ENCODE measurements around the gene TESK2.

The TESK2 gene

DNA sequence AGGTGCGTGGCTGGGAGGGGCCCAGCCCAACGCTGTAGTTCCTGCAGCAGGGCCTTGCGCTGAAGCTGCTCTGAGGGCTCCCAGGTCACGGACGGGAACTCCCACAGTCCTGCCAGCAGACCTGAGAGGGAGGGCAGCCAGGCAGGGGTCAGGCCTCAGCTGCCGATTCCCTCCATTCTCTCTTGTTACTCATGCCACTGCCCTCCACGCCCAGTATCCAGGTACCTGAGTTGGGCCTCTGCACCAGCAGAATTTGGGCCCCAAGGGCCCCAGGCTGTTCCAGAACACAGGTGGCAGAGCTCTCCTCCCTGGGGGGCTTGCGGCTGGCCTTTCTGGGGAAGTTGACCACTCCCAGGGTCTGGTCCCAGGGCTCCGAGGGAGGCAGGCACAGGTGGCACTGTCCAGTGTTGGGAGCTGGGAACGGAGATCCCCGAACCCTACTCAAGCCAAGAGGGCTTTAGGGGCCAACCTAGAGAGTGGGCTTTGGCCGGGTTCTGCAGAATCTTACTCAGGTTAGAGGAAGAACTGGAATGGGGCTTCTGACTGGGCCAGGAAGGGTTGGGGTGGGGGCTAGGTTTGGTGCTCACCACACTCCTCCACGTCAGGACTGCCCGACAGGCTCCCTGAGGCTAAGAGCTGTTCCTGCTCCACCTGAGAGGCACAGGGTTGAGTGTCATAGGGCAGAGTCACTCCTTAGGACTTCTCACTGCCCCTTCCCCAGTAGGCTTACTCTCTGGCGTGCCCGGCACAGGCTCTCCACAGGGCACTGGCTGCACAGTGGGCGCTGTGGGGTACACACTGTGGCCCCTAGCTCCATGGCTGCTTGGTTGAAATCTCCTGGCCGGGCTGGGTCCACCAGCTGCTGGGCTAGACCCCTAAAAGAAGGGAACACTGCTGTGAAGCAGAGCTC lies 159.3 kb downstream of the TESK2 start:
- DNase-seq, result no peak

DNA sequence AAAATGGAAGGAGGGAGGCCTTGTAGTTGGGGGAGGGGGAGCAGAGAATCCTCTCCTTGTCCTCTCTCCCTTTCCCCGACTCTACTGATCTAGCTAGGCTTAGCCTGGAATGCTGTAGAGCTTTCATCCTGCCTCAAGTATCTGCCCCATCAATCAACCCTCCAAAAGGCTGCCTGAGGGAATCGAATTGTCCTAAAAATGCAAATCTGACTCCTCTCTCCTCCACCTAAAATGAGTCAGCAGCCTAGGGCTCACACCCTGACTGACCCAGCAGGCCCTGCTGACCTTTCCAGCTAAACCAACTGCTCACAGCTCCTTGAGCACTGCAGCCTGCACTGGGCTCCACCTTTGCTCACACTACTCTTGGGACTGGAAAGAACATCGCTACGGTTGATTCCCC lies 161.5 kb downstream of the TESK2 start:
- no peak for DNase-seq

DNA sequence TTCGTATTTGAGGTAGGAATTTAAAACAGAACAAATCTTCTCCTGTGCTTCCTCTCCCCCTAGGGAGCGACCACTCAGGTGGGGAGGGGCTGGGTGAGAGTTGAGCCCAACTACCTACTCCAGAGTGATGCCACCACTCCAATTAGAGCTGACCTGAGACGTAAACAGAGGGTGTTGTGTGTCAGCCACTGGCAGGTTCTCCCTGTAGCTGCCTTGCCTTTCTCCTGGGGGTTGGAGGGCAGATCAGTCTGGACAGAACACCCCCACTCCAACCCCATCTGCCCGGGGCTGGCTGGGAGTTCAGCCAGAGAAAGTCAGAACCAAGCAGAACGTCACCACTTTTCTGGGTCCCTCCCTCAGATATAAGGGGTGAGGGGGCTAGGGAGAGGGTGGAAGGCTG lies 162.3 kb downstream of the TESK2 start:
- DNase-seq, result no peak

DNA sequence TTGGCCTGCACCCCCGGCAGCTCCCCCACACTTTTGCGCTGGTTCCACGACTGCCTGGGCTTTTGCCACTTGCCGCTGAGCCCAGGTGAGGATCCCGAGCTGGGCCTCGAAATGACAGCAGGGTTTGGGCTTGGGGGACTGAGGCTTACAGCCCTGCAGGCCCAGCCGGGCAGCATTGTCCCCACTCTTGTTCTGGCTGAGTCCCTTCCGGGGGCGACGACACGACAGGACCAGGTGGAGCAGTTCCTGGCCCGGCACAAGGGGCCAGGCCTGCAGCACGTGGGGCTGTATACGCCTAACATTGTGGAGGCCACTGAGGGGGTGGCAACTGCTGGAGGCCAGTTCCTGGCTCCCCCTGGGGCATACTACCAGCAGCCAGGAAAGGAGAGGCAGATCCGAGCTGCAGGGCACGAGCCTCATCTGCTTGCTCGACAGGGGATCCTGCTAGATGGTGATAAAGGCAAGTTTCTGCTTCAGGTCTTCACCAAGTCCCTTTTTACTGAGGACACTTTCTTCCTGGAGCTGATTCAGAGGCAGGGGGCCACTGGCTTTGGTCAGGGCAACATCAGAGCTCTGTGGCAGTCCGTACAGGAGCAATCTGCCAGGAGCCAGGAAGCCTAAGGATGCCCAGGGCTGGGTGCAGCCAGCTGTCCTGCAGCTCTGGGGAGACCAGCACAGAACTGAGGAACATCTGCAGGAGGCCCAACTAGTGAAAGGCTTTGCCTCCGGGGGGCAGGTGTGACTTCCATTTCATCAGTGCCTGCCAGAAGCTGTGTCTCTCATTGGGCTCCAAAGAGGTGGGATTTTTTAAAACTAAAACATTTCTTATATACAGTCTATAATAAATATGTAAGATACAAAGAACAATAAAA lies 163.1 kb downstream of the TESK2 start:
- DNase-seq, result peak; percentile 19

DNA sequence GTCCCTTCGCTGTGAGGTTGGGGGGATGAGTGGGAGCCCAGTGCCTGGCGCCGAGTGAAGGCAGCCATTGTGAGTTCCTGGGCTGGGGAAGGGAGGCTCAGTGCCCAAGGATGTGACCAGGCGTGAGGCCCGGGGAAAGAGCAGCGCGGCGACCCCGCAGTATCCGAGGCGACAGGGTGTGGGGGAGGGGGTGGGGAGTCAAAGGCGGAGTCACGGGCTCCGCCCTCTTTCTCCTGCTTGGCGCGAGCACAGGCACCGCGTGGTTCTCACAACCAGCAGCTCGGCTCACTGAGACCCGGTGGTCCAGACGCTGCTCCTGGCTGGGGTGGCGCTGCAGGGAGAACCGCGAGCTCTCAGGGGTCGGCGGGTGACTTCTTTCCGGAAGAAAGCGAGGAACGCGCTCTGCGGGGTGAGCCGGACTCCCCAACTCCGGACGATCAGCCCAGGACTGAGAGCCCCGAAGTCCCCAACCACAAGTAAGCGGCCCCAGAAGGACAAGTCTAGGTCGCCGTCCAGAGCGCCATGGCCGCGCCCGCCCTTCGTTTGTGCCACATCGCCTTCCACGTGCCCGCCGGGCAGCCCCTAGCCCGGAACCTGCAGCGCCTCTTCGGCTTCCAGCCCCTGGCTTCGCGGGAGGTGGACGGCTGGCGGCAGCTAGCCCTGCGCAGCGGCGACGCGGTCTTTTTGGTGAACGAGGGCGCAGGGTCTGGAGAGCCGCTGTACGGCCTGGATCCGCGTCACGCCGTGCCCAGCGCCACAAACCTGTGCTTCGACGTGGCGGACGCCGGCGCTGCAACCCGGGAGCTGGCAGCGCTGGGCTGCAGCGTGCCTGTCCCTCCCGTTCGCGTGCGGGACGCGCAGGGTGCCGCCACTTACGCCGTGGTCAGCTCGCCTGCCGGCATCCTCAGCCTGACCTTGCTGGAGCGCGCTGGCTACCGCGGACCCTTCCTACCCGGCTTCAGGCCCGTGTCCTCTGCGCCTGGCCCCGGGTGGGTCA lies 164.0 kb downstream of the TESK2 start, which contains the start of gene HPDL:
HPDL (plus strand) TSS at position 269 of the 997 bp plus-strand sequence; CDS start at position 523, 254 bp downstream.
- DNase-seq, result peak; percentile 74

DNA sequence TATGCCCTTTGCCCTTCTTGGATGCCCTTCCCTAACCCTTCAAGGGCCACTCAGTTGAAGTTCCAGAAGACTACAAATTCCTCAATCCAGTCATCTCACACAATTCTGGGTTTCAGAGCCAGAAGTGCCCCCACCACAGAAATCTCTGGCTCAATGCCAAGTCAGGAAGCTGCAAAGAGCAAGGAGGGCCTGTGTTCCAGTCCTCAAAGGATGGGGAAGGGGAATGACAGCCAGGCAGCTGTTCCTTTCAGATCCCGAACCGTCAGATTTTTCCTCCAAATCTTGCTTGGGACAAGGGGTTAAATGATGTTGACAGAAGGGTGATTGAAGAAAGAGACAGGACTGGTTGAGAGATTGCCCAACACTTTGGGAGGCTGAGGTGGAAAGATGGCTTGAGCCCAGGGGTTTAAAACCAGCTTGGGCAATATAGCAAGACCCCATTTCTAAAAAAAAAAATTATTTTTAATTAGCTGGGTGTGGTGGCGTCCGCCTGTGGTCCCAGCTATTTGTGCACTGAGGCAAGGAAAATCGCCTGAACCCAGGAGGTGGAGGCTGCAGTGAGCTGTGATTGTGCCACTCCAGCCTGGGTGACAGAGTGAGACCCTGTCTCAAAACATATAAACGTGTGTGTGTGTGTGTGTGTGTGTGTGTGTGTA lies 165.0 kb downstream of the TESK2 start:
- DNase-seq, result no peak

DNA sequence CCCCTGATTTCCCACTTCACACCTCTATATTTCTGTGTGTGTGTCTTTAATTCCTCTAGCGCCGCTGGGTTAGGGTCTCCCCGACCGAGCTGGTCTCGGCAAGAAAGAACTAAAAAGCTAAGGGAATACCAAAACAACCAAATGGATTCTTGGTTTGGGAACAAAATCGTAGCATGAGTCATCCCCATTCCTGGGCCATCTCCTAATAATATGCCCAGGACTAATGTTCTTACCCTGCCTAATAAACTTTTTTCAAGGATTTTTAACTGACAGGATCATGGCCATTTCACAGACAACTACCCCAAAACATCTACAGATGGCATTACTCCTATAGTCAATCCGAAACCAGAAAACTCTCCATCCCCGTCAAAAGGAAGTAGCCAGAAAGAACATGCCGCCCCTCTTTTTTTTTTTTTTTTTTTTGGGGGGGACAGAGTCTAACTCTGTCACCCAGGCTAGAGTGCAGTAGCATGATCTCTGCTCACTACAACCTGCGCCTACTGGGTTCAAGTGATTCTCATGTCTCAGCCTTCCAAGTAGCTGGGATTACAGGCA lies 168.4 kb downstream of the TESK2 start:
- no peak for DNase-seq

DNA sequence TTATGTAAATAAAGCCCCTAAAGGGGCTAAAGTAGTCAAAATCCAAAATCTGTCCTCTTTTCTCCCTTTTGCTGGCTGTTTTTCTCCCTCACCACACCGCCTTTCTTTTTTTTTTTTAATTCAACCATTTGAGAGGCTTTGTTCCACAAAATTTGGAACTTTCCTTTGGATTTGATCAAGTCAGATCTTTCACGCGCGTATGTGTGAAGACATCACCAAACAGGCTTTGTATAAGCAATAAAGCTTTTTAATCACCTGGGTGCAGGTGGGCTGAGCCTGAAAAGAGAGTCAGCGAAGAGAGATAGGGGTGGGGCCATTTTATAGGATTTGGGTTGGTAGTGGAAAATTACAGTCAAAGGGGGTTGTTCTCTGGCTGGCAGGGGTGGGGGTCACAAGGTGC lies 169.5 kb downstream of the TESK2 start:
- DNase-seq, result no peak

DNA sequence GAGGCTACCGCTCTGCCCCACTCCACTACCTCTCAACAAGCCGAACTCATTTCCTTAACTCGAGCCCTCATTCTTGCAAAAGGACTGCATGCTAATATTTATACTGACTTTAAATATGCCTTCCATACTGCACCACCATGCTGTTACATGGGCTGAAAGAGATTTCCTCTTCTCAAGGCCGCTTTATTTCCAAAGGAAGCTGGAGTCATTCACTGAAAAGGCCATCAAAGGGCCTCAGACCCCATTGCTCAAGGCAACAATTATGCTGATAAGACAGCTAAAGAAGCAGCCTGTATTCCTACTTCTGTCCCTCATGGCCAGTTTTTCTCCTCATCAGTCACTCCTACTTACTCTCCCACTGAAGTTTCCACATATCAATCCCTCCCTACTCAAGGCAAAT lies 171.2 kb downstream of the TESK2 start:
- no peak for DNase-seq

DNA sequence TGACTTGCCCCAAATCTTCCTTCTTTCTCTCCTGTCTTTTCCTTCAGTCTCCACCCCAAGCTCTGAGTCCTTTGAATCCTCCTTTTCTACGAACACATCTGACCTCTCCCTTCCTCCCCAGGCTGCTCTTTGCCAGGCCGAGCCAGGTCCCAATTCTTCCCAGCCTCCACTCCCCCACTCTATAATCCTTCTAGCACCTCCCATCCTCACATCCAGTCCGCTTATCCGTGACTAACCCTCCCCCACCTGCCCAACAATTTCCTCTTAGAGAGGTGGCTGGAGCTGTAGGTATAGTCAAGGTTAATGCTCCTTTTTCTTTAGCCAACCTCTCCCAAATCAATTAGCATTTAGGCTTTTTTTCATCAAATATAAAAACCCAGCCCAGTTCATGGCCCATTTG lies 173.8 kb downstream of the TESK2 start:
- no peak for DNase-seq

DNA sequence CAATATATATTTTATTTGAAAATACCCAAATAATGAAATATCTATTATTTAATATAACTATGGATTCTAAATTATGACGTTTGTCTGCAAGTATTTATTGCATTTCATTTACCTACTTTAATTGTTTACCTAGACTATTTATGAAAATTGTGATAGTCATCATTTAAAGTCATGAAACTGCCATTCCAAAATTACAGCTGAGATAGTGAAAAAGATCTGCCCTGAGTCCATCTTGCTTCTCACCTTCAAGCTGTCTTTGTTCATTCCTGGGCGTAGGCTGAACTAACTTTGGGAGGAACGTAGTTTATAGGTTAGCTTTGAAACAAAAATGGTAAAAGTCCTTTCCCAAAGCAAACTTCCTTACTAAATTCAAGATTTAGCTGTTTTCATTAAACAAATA lies 176.7 kb downstream of the TESK2 start:
- DNase-seq, result no peak

DNA sequence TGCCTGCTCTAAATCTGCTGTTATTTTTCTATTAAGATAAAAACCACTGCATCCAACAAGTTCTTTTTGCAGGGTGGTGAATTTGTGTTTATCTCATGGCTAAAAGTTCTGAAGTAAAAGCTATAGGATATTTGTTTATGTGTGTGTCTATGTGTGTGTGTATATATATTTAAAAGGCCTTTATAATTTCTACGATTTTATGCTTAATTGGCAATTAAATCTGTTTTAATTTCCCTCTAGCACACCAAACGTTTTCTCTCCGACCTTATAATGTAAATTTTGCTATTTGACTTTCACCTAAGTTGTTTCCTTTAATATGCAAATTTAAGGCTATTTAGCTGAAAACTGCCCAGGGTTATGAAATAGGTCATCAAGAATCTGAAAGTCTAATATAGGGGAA lies 184.1 kb downstream of the TESK2 start:
- no peak for DNase-seq

DNA sequence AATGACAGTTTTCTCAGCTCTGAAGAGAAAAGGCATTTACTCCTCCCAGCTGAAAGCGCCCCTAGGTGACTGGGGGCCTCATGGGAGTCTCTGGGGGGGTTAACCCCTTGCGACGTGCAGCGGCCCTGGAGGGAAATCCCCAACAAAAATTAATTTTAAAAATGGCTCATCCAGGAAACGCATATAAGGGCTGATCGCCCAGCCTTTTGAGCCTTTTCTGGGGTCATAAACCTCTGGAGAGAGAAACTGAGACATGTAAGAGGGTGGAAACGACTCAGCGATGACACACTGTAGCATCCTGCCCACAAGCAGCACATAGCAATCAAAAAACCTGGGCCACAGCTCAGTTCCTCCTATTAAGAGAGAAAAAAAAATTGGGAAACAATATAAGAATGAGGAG lies 184.6 kb downstream of the TESK2 start:
- DNase-seq, result no peak

DNA sequence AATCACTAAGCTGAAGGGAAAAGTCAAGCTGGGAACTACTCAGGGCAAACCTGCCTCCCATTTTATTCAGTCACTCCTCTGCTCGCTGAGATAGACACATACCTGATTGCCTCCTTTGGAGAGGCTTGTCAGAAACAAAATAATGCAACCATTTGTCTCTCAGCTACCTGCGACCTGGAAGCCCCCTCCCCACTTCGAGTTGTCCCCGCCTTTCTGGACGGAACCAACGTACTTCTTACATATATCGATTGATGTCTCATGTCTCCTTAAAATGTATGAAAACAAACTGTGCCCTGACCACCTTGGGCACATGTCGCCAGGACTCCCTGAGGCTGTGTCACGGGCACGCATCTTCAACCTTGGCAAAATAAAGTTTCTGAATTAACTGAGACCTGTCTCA lies 185.7 kb downstream of the TESK2 start:
- no peak for DNase-seq

DNA sequence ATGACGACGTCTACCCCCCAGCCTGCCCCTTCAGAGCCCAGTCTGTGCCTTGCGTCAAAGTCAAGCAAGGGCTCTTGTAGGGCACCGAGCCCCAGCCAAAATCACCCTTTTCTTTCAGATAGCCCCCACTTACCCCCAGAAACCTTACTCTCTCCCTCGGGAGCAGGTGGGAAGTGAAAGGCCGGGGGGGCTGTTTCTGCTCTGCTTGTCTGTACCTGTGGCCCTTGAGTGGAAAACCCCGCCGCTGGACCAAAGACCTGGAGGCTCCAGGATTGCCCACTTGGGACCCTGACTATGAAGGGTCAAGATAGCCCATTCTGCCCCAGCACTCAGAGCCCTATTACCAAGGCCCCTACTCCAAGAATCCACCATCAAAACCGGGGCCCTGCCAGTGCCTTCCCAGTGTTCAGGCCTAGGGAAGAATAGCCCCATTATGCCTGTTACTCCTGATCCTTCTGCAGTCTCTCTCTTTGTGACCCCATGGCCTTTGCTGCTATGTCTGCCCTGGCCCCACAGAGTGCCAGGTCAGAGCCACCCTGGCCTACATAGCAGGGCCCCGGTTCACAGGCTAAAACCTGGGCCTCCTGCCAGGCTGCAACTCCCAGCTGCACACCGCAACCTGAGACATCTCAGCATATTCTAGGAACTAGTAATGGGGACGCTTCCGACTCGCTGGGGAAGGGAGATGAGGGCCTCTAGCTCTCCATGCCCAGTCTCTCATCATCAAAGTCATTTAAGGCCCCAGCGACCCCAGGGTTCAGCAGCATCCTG lies 186.5 kb downstream of the TESK2 start:
- DNase-seq, result no peak

DNA sequence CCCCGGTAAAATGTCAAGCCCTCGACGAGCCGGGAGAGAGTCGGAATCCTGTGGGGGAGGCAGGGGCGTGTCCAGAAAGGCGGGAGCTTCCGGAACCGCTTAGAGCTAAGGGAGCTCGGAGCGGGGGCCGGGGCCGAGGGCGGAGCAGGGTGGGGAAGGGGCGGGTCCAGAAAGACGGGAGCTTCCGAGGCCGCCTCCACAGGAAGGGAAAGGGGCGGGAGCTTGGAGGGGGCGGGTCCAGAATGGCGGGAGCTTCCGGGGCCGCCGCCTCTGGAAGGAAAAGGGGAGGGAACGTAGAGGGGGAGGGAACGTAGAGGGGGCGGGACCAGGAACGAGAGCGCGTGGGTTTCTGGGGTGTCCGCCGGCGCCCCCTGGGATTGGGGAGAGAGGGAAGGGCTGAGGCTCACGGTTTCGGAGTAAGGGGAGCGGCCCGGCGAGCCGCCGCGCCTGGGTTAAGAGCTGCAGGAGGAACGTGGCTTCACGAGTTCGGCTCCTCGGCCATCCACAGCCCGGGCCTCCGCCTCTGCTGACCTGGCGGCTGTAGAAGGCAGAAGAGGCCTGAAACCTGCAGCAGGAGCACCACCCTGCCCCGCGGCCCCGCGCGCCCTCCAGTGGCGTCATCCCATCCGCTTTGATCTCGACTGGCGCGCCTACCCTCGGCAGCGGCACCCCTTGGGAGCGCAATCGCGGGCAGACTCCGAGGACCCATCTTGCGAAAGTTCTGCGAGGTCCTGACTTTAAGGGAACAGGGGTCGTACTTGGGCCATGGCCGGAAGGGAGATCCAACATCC lies 187.2 kb downstream of the TESK2 start:
- peak; percentile 96 for DNase-seq

DNA sequence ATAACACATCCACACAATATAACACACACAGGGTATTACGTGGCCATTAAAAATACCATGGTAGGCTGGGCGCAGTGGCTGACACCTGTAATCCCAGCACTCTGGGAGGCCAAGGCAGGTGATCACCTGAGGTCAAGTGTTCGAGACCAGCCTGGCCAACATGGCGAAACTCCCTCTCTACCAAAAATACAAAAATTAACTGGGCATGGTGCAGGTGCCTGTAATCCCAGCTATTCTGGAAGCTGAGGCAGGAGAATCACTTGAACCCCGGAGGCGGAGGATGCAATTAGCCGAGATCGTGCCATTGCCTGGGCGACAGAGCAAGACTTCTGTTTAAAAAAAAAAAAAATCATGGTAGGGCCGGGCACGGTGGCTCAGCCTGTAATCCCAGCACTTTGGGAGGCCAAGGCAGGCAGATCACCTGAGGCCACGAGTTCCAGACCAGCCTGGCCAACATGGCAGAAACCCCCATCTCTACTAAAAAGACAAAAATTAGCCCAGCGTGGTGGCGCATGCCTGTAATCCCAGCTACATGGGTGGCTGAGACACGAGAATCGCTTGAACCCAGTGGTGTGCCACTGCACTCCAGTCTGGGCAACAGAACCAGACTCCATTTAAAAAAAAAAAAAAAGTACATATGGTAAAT lies 188.3 kb downstream of the TESK2 start:
- no peak for DNase-seq

DNA sequence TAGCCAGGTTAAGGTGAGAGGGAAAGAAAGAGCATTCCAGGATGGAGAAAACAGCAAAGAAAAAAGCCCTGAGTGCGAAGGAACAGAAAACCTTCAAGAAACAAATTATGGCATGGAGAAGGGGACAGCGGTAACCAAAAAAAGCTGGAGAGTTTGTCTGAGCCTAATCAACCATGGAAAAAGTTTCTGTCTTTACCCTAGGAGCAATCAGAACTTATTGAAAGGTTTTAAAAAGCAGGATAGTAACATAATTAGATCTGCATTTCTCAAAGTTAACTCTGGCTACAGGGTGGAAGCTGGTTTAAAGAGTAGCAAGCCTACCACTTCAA lies 190.3 kb downstream of the TESK2 start:
- DNase-seq, result no peak

DNA sequence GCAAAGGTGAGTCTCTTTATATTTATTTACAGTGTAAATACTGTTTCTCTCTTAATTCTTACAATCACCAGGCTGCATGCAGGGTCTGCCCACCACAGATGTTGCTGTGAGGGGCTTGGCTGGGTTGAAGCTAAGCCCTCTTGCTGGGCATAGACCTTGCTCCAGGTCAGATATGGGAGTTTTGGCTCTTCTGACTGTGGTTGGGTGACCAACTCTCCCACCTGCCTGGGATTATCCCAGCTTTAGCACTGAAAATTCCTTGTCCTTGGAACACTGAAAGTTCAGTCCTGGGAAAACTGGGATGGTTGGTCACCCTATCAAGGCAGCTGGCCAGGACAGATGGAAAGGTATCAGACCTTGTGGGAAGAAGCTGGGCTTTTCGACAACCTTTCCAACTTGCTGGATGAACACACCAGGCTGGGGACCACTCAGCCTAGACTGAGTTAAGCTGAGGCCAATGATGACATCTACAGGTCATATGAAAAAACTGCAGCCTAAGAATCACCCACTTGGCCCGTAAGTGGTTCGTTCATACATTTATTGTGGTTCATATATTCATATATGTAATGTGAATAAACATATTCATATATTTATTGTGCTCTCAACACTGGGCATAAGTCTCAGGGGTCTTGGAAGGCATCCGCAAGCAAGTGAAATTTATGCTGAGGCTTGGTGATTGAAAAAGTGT lies 190.8 kb downstream of the TESK2 start:
- DNase-seq, result peak; percentile 85

Measured in NCI-H1694 treated with DMSO at 0.1 percent for 48 hours (cell line).